Mesodermal cell (in vitro differentiated cells): ENCODE results near the gene C19orf33.

ENCODE experiments used
- H3K27ac ChIP-seq: 2 replicates; pipeline ENCODE4 v1.7.0; 2013; ENCODE audit warnings: mild to moderate bottlenecking, low read depth, low read length, moderate library complexity; ENCODE audit not compliant: severe bottlenecking
- H3K36me3 ChIP-seq: 2 replicates; pipeline ENCODE4 v1.7.1; 2013; ENCODE audit warnings: mild to moderate bottlenecking, low read length, moderate library complexity; ENCODE audit not compliant: control insufficient read depth, insufficient read depth
- H3K4me1 ChIP-seq: one replicate; pipeline ENCODE4 v1.7.1; 2013; ENCODE audit warnings: mild to moderate bottlenecking, low read length; ENCODE audit not compliant: insufficient read depth, control insufficient read depth, poor library complexity, severe bottlenecking
- H3K4me3 ChIP-seq: 2 replicates; pipeline ENCODE4 v1.7.0; 2013; ENCODE audit warnings: low read length, control low read depth, mild to moderate bottlenecking; ENCODE audit not compliant: insufficient read depth, poor library complexity, severe bottlenecking; ENCODE audit errors: extremely low read depth
- H3K9me3 ChIP-seq: 2 replicates; pipeline ENCODE4 v1.7.1; 2013; ENCODE audit warnings: mild to moderate bottlenecking, low read length, moderate library complexity; ENCODE audit not compliant: control insufficient read depth
- WGBS, 2 experiments: methylation state at CpG; one replicate each; pipeline ENCODE4 v1.1.5; 2013; ENCODE audit warnings: missing lambda C conversion rate in 2 of 2; ENCODE audit not compliant: insufficient coverage in 2 of 2; 5-methylcytosine and 5-hydroxymethylcytosine counted together

C19orf33 gene

GRCh38 chr19:38281811-38282566 lies 22.1 kb upstream of the C19orf33 start:
- H3K36me3 ChIP-seq = no peaks in the 10 kb centered on the region
- H3K9me3 ChIP-seq = no peaks in the 10 kb centered on the region
- H3K27ac ChIP-seq = no peak overlapping the region
- 86 to 93% methylated on average over 4 of the region's 7 CpGs for WGBS, 2 experiments
- no peak overlapping the region for H3K4me3 ChIP-seq
- peaks cover 17% of the 10 kb centered on the region for H3K4me1 ChIP-seq

- Histone ChIP-seq H3K27ac (no peak overlapping the region), H3K9me3 (no peaks in the 10 kb centered on the region), H3K36me3 (no peaks in the 10 kb centered on the region), H3K4me3 (no peak overlapping the region), H3K4me1 (peaks cover 5% of the 10 kb centered on the region)
- WGBS, 2 experiments = 97% methylated on average over 7 to 8 of the region's 8 CpGs
Observed at GRCh38 chr19:38283271-38283670, 20.8 kb upstream of the C19orf33 start.

- H3K27ac ChIP-seq = no peak overlapping the region
- 91 to 98% methylated on average over 6 to 7 of the region's 7 CpGs for WGBS, 2 experiments
- H3K4me3 ChIP-seq = no peak overlapping the region
- peaks cover 3% of the 10 kb centered on the region for H3K4me1 ChIP-seq
- H3K36me3 ChIP-seq = peaks cover under 1% of the 10 kb centered on the region
- no peaks in the 10 kb centered on the region for H3K9me3 ChIP-seq
Observed at GRCh38 chr19:38284422-38284821, 19.6 kb upstream of the C19orf33 start.

GRCh38 chr19:38285567-38285966 lies 18.5 kb upstream of the C19orf33 start:
- Histone ChIP-seq H3K9me3 (no peaks in the 10 kb centered on the region), H3K4me1 (peaks cover 3% of the 10 kb centered on the region), H3K36me3 (peaks cover 8% of the 10 kb centered on the region), H3K4me3 (no peak overlapping the region), H3K27ac (no peak overlapping the region)
- WGBS, 2 experiments = 93 to 100% methylated on average over 2 of the region's 5 CpGs

- Histone ChIP-seq H3K4me1 (peaks cover 9% of the 10 kb centered on the region), H3K4me3 (no peak overlapping the region), H3K9me3 (no peaks in the 10 kb centered on the region), H3K36me3 (peaks cover 8% of the 10 kb centered on the region), H3K27ac (no peak overlapping the region)
- WGBS, 2 experiments = 92 to 95% methylated on average over 8 to 9 of the region's 9 CpGs
Observed at GRCh38 chr19:38287604-38288003, 16.4 kb upstream of the C19orf33 start.

GRCh38 chr19:38288123-38288855 lies 15.8 kb upstream of the C19orf33 start:
- Histone ChIP-seq H3K36me3 (peaks cover 8% of the 10 kb centered on the region), H3K4me3 (no peak overlapping the region), H3K27ac (no peak overlapping the region), H3K4me1 (peaks cover 9% of the 10 kb centered on the region), H3K9me3 (no peaks in the 10 kb centered on the region)
- WGBS, 2 experiments = 88 to 97% methylated on average over 12 to 15 of the region's 16 CpGs

- no peak overlapping the region for H3K4me3 ChIP-seq
- H3K27ac ChIP-seq = no peak overlapping the region
- 96 to 97% methylated on average over 13 to 15 of the region's 15 CpGs for WGBS, 2 experiments
- peaks cover 8% of the 10 kb centered on the region for H3K36me3 ChIP-seq
- H3K4me1 ChIP-seq = peaks cover 5% of the 10 kb centered on the region
- H3K9me3 ChIP-seq = no peaks in the 10 kb centered on the region
Observed at GRCh38 chr19:38289955-38290354, 14.1 kb upstream of the C19orf33 start.

- peaks cover 5% of the 10 kb centered on the region for H3K4me1 ChIP-seq
- H3K4me3 ChIP-seq = no peak overlapping the region
- H3K36me3 ChIP-seq = peaks cover 8% of the 10 kb centered on the region
- H3K27ac ChIP-seq = no peak overlapping the region
- WGBS, 2 experiments = 87 to 96% methylated on average over 12 of the region's 13 CpGs
- no peaks in the 10 kb centered on the region for H3K9me3 ChIP-seq
Observed at GRCh38 chr19:38290631-38291147, 13.4 kb upstream of the C19orf33 start.

- no peak overlapping the region for H3K4me3 ChIP-seq
- H3K9me3 ChIP-seq = peaks cover 1% of the 10 kb centered on the region
- H3K36me3 ChIP-seq = peaks cover 8% of the 10 kb centered on the region
- no peak overlapping the region for H3K27ac ChIP-seq
- peaks cover 5% of the 10 kb centered on the region for H3K4me1 ChIP-seq
- 85 to 92% methylated on average over 12 to 14 of the region's 15 CpGs for WGBS, 2 experiments
Observed at GRCh38 chr19:38291855-38292254, 12.2 kb upstream of the C19orf33 start.

- H3K4me3 ChIP-seq = no peak overlapping the region
- H3K27ac ChIP-seq = no peak overlapping the region
- H3K36me3 ChIP-seq = peaks cover 8% of the 10 kb centered on the region
- 95 to 98% methylated on average over 8 of the region's 9 CpGs for WGBS, 2 experiments
- H3K4me1 ChIP-seq = peaks cover 5% of the 10 kb centered on the region
- H3K9me3 ChIP-seq = peaks cover 5% of the 10 kb centered on the region
Observed at GRCh38 chr19:38293281-38293680, 10.8 kb upstream of the C19orf33 start.

GRCh38 chr19:38294090-38294489 lies 10.0 kb upstream of the C19orf33 start:
- no peak overlapping the region for H3K27ac ChIP-seq
- WGBS, 2 experiments = 91 to 92% methylated on average over 7 to 8 of the region's 8 CpGs
- H3K36me3 ChIP-seq = peaks cover 8% of the 10 kb centered on the region
- H3K9me3 ChIP-seq = peaks cover 5% of the 10 kb centered on the region
- no peak overlapping the region for H3K4me3 ChIP-seq
- peaks cover 13% of the 10 kb centered on the region for H3K4me1 ChIP-seq
